K562 (cell line): Measurements from ENCODE around the gene C16orf95. TPM values are rescaled to one million over a fixed set of nuclear protein-coding genes. Genes with fewer than 3 reads are reported as not detected.

ENCODE experiments used
- ATAC-seq: fragments of 200-7000 bp; cut with Tn5 transposase; 3 replicates; pipeline ENCODE4 v1.9.1; 2020; ENCODE audit warnings: moderate library complexity
- BruUV-seq: library from RNA; stranded (reverse); fragments of 400-500 nt; replicated peaks from 2 replicates; lab custom pipeline; 2021; lab: Mats Ljungman, UMichigan
- CTCF ChIA-PET: fragments of 300-600 bp; formaldehyde crosslinking; extraction: SDS; loops from one replicate; lab custom pipeline; 2021; ENCODE audit warnings: low intra/inter-chr PET ratio; lab: Yijun Ruan, JAX
- POLR2A ChIA-PET: fragments of 300-600, 350-650 bp; sonication (Branson Sonifier 250); formaldehyde crosslinking; extraction: SDS; loops from one replicate; lab custom pipeline; 2021; ENCODE audit warnings: antibody characterized with exemption, inconsistent platforms; lab: Yijun Ruan, JAX
- DNase-seq, 4 experiments: peaks; one replicate each; pipeline versions ENCODE4 v3.0.0 to v3.0.0-alpha.2; 2011 to 2018; ENCODE audit warnings: low spot score in 3 of 4, mixed read lengths in 3 of 4; ENCODE audit errors: extremely low read depth in 1 of 4
- FAIRE-seq: peaks from 2 replicates; lab custom pipeline; 2011; peaks lifted over from hg19 to GRCh38; lab: Jason Lieb, UNC
- H2AFZ ChIP-seq: 2 replicates; pipeline ENCODE4 v1.6.0; 2011; ENCODE audit warnings: low read depth, low read length, control low read depth, inconsistent platforms
- H3K27ac ChIP-seq: fragments of 200-600 bp; 3 replicates; pipeline ENCODE4 v1.8.0; 2011; ENCODE audit warnings: low read depth, mild to moderate bottlenecking, control low read depth, inconsistent platforms, low read length, moderate library complexity, mixed read lengths; ENCODE audit errors: extremely low read depth
- H3K27me3 ChIP-seq, 2 experiments: fragments of 300-600 bp in 1 of 2; 2 replicates in 1 of 2; 3 replicates in 1 of 2; pipeline versions ENCODE4 v1.6.0 to v1.8.0; 2011; ENCODE audit warnings: inconsistent platforms in 2 of 2, low read length in 2 of 2, mild to moderate bottlenecking in 1 of 2, mixed read lengths in 1 of 2, moderate library complexity in 1 of 2; ENCODE audit not compliant: control insufficient read depth in 2 of 2, insufficient read depth in 2 of 2
- H3K36me3 ChIP-seq: fragments of 300-600 bp; 3 replicates; pipeline ENCODE4 v1.8.0; 2011; ENCODE audit warnings: mild to moderate bottlenecking, low read length, inconsistent platforms; ENCODE audit not compliant: control insufficient read depth, insufficient read depth
- H3K4me1 ChIP-seq, 2 experiments: fragments of 200-600 bp in 1 of 2; replicated peaks in 1 of 2; 2 replicates in 1 of 2; 3 replicates in 1 of 2; pipeline versions ENCODE4 v1.5.1 to v1.8.0; 2011; ENCODE audit warnings: inconsistent platforms in 2 of 2, low read length in 2 of 2, mild to moderate bottlenecking in 1 of 2, mixed read lengths in 1 of 2, moderate library complexity in 1 of 2; ENCODE audit not compliant: control insufficient read depth in 2 of 2, insufficient read depth in 2 of 2
- H3K4me2 ChIP-seq: 2 replicates; pipeline ENCODE4 v1.6.1; 2011; ENCODE audit warnings: low read length, control low read depth, inconsistent platforms, mixed read lengths; ENCODE audit not compliant: insufficient read depth
- H3K4me3 ChIP-seq: fragments of 200-600 bp; sonication (generic), shearing (Covaris generic); 2 replicates; pipeline ENCODE4 v1.5.1; 2016; ENCODE audit warnings: control low read depth, inconsistent platforms
- H3K79me2 ChIP-seq: fragments of 200-600 bp; 3 replicates; pipeline ENCODE4 v1.8.0; 2011; ENCODE audit warnings: low read length, inconsistent platforms; ENCODE audit not compliant: control insufficient read depth, insufficient read depth
- H3K9ac ChIP-seq, 2 experiments: 2 replicates each; pipeline versions ENCODE4 v1.6.0 to v1.6.1; 2011; ENCODE audit warnings: low read depth in 2 of 2, low read length in 2 of 2, control low read depth in 1 of 2, inconsistent platforms in 1 of 2, mild to moderate bottlenecking in 1 of 2, mixed read lengths in 1 of 2; ENCODE audit not compliant: insufficient read depth in 1 of 2
- H3K9me1 ChIP-seq: one replicate; pipeline ENCODE4 v1.6.0; 2011; ENCODE audit warnings: inconsistent platforms, mild to moderate bottlenecking, low read length, moderate library complexity; ENCODE audit not compliant: control insufficient read depth, insufficient read depth
- H3K9me3 ChIP-seq: replicated peaks from 2 replicates; pipeline ENCODE4 v1.5.1; 2011; ENCODE audit warnings: low read depth, low read length, inconsistent platforms; ENCODE audit not compliant: control insufficient read depth, insufficient read depth
- H4K20me1 ChIP-seq: replicated peaks from 2 replicates; pipeline ENCODE4 v1.6.1; 2011; ENCODE audit warnings: low read length, inconsistent platforms, mixed read lengths; ENCODE audit not compliant: control insufficient read depth, insufficient read depth
- DMBX1 ChIP-seq: fragments of 250-450 bp; sonication (Bioruptor Pico); IDR thresholded peaks from 2 replicates; pipeline ENCODE4 v1.8.0; 2022; ENCODE audit warnings: inconsistent platforms, mild to moderate bottlenecking, moderate library complexity, borderline replicate concordance
- ELF2 ChIP-seq: fragments of 250-450 bp; sonication (Bioruptor Pico); IDR thresholded peaks from 2 replicates; pipeline ENCODE4 v1.5.0; 2021; ENCODE audit warnings: mild to moderate bottlenecking
- HDAC1 ChIP-seq, 2 experiments: fragments of 450-650 bp; IDR thresholded peaks; 2 replicates each; pipeline ENCODE4 v1.6.1; 2016 to 2017; ENCODE audit warnings: inconsistent platforms in 1 of 2, mild to moderate bottlenecking in 1 of 2, moderate library complexity in 1 of 2
- NFIC ChIP-seq: fragments of 450-650 bp; IDR thresholded peaks from 2 replicates; pipeline ENCODE4 v1.6.1; 2017; ENCODE audit warnings: mild to moderate bottlenecking, inconsistent platforms
- TFAP4 ChIP-seq: sonication (generic); formaldehyde crosslinking; IDR thresholded peaks from 2 replicates; pipeline ENCODE4 v1.8.0; 2022; ENCODE audit warnings: missing genetic modification reagents, mild to moderate bottlenecking, moderate library complexity, borderline replicate concordance
- WGBS: fragments of 100-300 bp; shearing (Covaris generic); methylation state at CpG from one replicate; pipeline ENCODE4 v1.1.6; 2016; ENCODE audit warnings: low coverage, mixed read lengths; ENCODE audit not compliant: insufficient coverage; ENCODE audit errors: missing lambda C conversion rate; 5-methylcytosine and 5-hydroxymethylcytosine counted together
- in situ Hi-C: fragments of 300-500 bp; cut with MboI; formaldehyde crosslinking; loops from 4 replicates; pipeline ENCODE4 v1.15.0; 2018; ENCODE audit warnings: inconsistent platforms, mixed read lengths
- intact Hi-C: fragments of 100-400 bp; cut with micrococcal nuclease; formaldehyde crosslinking; loops from 2 replicates; pipeline ENCODE4 v1.14.2; 2022
- polyA plus RNA-seq, 8 experiments: library from polyadenylated mRNA; depleted of rRNA in 4 of 8; stranded (reverse) in 5 of 8; unstranded in 3 of 8; fragments of >200 nt; fragmentation: Nextera tagmentation in 2 of 8; fragmentation: Illumina TruSeq in 1 of 8; extraction: Ambion mirVana in 2 of 8; extraction: Trizol in 1 of 8; gene quantifications; 2 replicates each; pipeline versions ENCODE4 v1.2.1 to v1.2.3, GENCODE V29; 2011 to 2014; ENCODE audit warnings: inconsistent platforms in 1 of 8, missing spikeins in 1 of 8
- total RNA-seq, 7 experiments: library from RNA; depleted of rRNA in 6 of 7; stranded (reverse); fragments of >200 nt in 6 of 7; fragmentation: Illumina TruSeq in 2 of 7; extraction: Trizol in 2 of 7; gene quantifications; 2 replicates each; pipeline versions ENCODE4 v1.2.1 to v1.2.3, GENCODE V29; 2011 to 2021; ENCODE audit warnings: low replicate concordance in 1 of 7
- TF ChIP-seq, protein P1 (sequence below): IDR thresholded peaks from 2 replicates; pipeline ENCODE4 v1.6.1; 2012; ENCODE audit warnings: low read depth, low read length, improper control_type of control experiment, borderline replicate concordance

C16orf95 gene
- total and polyA plus RNA-seq, 9 of the 15 experiments (the other 6 are each of a cell fraction or from before 2014, with no cell fraction given), result 6.5 to 20.5 (median 9.4) TPM

GRCh38 chr16:87265261-87265660, 51.9 kb downstream of the C16orf95 start:
- ATAC-seq (no peak), FAIRE-seq (no peak), DNase-seq (no peak)
- Histone ChIP-seq H3K27ac (no peak overlapping the region), H3K4me1 (no peaks in the 10 kb centered on the region), H3K27me3 (no peaks in the 10 kb centered on the region), H3K36me3 (no peaks in the 10 kb centered on the region), H3K9ac (no peak overlapping the region), H3K9me1 (no peaks in the 10 kb centered on the region), H2AFZ (no peak overlapping the region), H3K9me3 (peaks cover 4% of the 10 kb centered on the region; the same call in 1 of the 2 replicates), H4K20me1 (no peaks in the 10 kb centered on the region), H3K4me3 (no peak overlapping the region), H3K4me2 (no peak overlapping the region), H3K79me2 (no peaks in the 10 kb centered on the region)
- WGBS, result 73% methylated on average over 4 of the region's 4 CpGs
- intact Hi-C loops (no loop called here), in situ Hi-C loops (no loop called here)
- ChIA-PET CTCF (no interaction called here), POLR2A (interaction anchor here (1.7 kb wide), 1 partner anchor 10 kb away, joined by 5 read pairs; no protein-coding TSS in a partner anchor)
- BruUV-seq, result no TSS peak
- TF ChIP-seq ELF2 (CRISPR knock-in tag) (no peak), NFIC (no peak), HDAC1 (IDR thresholded peaks at IDR 0.05) (no peak), DMBX1 (no peak), TFAP4 (CRISPR knock-in tag) (no peak)
- TF ChIP-seq, protein P1, sequence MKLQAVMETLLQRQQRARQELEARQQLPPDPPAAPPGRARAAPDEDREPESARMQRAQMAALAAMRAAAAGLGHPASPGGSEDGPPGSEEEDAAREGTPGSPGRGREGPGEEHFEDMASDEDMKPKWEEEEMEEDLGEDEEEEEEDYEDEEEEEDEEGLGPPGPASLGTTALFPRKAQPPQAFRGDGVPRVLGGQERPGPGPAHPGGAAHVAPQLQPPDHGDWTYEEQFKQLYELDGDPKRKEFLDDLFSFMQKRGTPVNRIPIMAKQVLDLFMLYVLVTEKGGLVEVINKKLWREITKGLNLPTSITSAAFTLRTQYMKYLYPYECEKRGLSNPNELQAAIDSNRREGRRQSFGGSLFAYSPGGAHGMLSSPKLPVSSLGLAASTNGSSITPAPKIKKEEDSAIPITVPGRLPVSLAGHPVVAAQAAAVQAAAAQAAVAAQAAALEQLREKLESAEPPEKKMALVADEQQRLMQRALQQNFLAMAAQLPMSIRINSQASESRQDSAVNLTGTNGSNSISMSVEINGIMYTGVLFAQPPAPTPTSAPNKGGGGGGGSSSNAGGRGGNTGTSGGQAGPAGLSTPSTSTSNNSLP, result no peak
- TF ChIP-seq, all 486 proteins: peak for 0
